ENCODE measurements around the gene PSMC4.
"Not testable (repeated sequence)": the region's sequence is repeated elsewhere in the genome, so short reads cannot be mapped to it uniquely, and the experiment has no call there.

PSMC4 gene

DNA sequence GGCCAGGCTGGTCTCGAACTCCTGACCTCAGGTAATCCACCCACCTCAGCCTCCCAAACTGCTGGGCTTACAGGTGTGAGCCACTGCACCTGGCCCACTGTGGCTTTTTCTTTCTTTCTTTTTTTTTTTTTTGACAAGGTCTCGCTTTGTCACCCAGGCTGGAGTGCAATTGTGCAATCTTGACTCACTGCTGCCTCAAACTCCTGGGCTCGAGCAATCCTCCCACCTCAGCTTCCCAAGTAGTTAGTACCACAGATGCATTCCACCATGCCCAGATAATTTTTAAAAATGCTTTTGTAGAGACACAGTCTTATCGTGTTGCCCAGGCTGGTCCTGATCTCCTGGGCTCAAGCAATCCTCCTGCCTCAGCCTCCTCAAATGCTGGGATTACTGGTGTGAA is 24.4 kb upstream of the PSMC4 start:
- DNase-seq (ENCODE audit: low read depth in 2 of 2), result no peak

DNA sequence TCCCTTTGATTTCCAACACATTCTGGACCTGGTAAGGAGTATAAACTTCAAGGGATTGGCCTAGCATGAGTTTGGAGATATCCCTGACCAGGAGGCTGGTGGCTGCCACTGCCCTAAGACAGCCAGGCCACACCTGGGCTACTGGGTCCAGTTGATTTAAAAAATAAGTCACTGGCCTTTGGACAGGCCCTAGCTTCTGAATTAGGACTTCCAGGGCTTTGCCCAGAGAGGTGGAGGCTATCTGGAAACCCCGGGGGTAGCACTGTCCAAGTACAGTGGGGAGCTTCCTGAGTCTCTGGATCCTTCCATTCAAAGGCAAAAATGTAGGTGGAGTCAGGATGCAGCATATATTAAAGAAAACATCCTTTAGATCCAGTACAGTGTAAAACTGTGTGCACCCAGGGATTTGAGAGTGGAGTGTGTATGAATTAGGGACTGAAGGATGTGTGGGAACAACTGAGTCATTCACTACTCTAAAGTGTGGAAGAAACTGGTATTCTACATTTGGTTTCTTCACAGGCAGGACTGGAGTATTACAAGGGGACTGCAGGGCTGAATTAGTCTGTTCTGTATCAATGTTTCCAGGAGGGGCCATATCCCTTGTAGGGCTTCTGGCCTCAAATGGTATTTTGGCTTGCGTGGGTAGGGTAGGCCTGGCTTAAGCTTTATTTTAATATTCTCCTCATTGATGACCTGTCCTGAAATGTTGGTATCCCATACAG is 21.8 kb upstream of the PSMC4 start:
- DNase-seq (ENCODE audit: low read depth in 2 of 2), result no peak

DNA sequence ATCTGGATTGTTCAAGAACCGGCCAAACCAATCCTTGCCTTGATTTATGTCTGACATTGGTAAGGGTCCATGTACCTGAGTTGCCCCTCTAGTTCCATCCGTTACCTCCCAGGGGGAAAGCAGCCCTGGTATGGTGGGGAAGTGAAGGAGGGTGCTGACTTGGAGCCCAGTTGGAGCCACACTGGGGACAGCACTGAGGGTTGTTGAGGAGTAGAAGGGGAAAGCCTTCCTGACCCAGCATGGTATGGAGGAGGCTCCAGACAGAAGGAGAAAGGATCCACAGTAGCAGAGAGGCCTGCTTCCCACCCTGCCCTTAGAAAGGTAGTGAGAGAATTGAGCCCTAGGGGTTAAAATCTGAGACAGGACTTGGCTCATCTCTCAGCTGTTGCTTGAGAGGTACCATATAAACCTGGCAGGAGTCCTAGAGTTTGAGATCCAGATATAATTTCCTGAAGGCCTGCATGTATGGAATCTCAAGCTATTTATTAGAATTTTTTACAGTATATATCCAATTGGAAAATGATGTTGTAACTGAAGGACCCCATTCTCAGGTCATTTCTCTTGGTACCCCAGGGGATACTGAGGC is 19.8 kb upstream of the PSMC4 start:
- no peak for DNase-seq (ENCODE audit: low read depth in 2 of 2)

DNA sequence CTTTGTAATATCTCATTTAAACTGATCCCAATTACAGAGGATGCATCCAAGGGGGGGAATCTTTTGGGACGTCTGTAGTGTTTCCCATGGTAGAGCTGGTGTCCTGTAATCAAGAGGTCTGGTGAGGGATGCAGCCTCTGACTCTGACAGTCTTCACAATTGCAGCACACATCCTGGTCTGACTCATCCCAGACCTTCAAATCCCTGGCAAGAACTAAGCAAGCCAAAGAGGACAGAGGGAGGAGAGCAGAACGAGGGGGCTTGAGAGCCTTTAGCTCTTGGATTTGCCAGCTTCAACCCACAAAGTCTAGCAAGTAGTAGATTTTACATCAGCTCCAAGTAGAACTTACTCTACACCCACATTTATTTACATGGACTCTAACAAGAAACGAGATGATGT is 19.3 kb upstream of the PSMC4 start:
- DNase-seq (ENCODE audit: low read depth in 2 of 2), result no peak

DNA sequence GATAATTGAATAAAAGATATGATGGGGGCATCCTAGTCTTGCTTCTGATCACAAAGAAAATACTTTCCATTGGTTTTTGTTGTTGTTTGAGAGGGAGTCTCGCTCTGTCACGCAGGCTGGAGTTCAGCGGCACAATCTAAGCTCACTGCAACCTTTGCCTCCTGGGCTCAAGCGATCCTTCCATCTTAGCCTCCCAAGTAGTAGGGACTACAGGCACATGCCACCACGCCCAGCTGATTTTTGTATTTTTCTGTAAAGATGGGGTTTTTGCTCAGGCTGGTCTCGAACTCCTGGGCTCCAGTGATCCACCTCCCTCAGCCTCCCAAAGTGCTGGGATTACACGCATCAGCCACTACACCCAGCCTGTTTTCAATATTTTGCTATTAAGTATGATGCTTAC is 17.1 kb upstream of the PSMC4 start:
- DNase-seq (ENCODE audit: low read depth in 2 of 2), result no peak

DNA sequence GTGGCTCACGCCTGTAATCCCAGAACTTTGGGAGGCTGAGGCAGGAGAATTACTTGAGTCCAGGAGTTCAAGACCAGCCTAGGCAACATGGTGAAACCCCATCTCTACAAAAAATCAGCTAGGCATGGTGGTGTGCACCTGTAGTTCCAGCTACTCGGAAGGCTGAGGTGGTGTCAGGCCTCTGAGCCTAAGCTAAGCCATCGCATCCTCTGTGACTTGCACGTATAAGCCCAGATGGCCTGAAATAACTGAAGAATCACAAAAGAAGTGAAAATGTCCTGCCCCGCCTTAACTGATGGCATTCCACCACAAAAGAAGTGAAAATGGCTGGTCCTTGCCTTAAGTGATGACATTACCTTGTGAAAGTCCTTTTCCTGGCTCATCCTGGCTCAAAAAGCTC is 13.1 kb upstream of the PSMC4 start:
- not testable (repeated sequence) for DNase-seq (ENCODE audit: low read depth in 2 of 2)

DNA sequence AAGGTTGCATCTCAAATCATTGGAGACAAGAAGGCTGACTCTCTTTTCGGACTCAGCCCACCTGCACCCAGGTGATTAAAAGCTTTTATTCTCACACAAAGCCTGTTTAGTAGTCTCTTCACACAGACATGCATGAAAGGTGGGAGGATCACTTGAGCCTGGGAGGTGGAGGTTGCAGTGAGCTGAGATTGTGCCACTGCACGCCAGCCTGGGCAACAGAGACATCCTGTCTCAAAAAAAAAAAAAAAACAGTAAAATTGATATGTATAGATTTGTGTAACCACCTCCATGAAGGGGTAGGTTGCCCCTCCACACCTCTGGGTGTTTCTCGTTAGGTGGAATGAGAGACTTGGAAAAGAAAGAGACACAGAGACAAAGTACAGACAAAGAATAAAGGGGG is 12.0 kb upstream of the PSMC4 start:
- not testable (repeated sequence) for DNase-seq (ENCODE audit: low read depth in 2 of 2)

DNA sequence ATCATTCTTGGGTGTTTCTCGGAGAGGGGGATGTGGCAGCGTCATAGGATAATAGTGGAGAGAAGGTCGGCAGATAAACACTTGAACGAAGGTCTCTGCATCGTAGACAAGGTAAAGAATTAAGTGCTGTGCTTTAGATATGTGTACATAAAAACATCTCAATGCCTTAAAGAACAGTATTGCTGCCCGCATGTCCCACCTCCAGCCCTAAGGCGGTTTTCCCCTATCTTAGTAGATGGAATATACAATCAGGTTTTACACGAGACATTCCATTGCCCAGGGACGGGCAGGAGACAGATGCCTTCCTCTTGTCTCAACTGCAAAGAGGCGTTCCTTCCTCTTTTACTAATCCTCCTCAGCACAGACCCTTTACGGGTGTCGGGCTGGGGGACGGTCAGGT is 11.6 kb upstream of the PSMC4 start:
- not testable (repeated sequence) for DNase-seq (ENCODE audit: low read depth in 2 of 2)

DNA sequence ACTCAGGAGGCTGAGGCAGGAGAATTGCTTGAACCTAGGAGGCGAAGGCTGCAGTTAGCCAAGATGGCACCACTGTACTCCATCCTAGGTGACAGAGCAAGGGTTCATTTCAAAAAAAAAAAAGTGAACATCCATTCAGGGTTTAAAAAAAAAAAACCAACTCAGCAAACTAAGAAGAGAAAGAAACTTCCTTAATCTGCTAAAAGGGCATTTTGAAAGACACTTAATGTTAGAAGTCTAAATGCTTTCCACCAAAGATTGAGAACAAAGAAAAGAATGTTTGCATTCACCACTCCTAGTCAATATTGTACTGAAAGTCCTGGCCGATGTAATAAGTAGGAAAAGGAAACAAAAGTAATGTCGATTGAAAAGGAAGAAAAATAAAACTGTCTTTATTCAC is 7.1 kb upstream of the PSMC4 start:
- DNase-seq (ENCODE audit: low read depth in 2 of 2), result no peak

DNA sequence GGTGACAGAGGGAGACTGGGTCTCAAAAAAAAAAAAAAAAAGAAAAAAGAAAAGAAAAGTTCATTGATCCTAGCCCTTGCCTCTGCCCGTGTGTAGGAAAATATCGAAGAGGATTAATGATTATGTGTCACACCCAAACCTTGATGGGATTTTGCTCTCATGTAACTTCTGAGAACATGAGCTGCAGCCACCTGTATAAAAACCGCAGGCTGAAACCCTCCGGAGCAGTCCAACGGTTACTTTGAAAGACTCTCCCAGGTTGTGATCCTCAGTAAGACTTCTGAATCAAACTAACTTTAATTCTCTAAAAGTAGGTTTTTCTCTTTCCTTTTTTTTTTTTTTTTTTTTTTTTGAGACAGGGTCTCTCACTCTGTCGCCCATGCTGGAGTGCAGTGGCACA is 4.3 kb upstream of the PSMC4 start:
- no peak for DNase-seq (ENCODE audit: low read depth in 2 of 2)

DNA sequence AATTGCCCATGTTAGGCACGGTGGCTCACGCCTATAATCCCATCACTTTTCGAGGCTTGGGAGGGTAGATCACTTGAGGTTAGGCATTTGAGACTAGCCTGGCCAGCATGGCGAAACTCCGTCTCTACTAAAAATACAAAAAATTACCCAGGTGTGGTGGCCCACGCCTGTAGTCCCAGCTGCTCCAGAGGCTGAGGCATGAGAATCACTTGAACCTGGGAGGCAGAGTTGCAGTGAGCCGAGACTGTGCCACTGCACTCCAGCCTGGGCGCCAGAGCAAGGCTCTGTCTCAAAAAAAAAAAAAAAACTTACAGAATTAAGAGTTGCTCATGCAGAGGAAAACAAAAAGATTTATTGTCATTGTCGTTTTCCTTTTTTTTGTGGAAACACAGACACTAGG is 3.4 kb upstream of the PSMC4 start:
- no peak for DNase-seq (ENCODE audit: low read depth in 2 of 2)

DNA sequence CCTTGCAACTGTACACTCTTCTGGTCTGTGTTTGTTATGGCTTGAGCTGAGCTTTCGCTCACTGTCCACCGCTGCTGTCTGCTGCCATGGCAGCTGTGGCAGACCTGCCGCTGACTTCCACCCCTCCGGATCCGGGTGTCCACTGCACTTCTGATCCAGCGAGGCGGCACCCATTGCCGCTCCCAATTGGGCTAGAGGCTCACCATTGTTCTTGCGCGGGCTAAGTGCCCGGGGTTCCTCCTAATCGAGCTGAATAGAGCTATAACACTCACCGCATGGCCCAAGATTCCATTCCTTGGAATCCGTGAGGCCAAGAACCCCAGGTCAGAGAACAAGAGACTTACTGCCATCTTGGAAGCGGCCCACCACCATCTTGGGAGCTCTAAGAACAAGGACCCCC is 2.2 kb upstream of the PSMC4 start:
- DNase-seq (ENCODE audit: low read depth in 2 of 2), result no peak

DNA sequence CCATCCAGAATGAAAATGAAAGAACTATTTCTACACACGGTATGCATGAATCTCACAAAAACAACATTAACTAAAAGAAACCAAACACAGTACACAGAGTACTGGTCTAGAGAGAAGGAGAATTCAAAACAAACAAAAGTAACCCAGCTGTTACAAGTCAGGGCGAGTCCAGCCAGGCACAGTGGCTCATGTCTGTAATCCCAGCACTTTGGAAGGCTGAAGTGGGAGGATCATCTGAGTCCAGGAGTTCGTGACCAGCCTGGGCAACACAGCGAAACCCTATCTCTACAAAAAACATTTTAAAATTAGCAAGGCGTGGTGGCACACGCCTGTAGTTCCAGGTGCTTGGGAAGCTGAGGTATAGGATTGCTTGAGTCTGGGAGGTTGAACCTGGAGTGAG is 1.7 kb upstream of the PSMC4 start:
- DNase-seq (ENCODE audit: low read depth in 2 of 2), result no peak

DNA sequence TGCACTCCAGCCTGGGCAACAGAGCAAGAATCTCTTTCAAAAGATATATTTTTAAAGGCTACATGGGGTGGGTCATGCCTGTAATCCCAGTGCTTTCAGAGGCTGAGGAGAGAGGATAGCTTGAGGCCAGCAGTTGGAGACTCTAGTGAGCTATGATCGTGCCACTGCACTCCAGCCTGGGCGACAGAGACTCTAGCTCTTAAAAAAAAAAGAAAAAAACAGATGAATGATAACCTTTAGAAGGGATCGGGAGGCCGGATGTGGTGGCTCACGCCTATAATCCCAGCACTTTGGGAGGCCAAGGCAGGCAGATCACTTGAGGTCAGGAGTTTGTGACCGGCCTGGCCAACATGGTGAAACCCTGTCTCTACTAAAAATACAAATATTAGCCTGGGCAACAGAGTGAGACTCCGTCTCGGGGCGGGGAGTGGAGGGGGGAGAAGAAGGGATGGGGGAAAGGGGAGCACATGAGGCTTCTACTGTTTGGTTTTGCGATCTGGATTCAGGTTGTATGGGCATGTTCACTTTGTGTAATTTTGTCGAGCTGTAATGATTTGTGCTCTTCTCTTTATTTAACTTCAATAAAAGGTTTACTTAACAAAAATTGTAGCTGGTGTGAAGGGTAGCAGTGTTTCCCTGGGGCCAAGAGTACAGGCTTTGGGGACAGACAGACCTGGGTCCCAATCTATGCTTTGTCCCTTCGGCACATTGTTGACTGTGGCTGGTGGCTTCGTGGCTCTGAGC is 1.1 kb upstream of the PSMC4 start:
- DNase-seq (ENCODE audit: low read depth in 2 of 2), result no peak

DNA sequence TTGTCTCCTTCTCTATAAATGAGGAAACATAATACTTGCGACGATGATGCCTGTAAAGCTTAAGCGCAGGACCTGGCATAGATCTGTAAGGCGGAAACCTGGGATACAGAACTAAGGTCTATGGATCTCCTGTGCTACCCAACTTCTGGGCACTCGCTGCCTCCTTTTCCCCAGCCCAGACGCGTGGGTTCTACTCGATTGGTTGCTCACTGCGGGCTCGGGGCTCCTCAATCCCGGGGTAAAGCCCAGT is 615 bp upstream of the PSMC4 start:
- no peak for DNase-seq (ENCODE audit: low read depth in 2 of 2)

DNA sequence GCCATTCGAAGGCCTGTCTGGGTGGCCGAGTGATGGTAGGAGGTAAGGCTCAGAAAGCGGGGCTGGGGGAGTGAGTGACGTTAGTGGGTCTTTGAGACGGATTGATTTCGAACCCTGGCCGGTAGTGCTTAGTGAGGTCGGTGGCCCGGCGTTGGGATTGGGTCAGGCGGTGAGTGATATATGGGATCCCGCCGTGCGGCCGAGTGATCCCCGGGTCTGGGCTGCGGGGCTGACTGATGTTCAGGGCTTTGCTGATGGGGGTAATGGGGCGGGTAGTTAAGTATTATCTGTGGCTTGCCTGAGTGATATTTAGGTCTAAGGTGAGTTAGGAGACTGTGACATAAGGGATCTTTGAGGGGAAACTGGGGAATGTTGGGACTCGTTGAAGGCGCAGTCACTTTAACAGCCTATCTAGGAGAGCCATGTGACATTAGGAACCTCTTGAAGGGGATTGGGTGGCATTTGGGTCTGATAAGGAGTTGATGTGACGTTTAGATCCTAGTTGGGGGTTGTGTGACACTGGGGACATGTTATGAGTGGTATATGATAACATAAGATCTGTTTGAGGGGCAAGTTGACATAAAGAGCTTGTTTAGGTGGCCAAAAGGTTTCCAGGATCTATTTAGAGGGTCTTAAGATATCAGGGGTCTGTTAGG is 543 bp downstream of the PSMC4 start:
- DNase-seq (ENCODE audit: low read depth in 2 of 2), result no peak

DNA sequence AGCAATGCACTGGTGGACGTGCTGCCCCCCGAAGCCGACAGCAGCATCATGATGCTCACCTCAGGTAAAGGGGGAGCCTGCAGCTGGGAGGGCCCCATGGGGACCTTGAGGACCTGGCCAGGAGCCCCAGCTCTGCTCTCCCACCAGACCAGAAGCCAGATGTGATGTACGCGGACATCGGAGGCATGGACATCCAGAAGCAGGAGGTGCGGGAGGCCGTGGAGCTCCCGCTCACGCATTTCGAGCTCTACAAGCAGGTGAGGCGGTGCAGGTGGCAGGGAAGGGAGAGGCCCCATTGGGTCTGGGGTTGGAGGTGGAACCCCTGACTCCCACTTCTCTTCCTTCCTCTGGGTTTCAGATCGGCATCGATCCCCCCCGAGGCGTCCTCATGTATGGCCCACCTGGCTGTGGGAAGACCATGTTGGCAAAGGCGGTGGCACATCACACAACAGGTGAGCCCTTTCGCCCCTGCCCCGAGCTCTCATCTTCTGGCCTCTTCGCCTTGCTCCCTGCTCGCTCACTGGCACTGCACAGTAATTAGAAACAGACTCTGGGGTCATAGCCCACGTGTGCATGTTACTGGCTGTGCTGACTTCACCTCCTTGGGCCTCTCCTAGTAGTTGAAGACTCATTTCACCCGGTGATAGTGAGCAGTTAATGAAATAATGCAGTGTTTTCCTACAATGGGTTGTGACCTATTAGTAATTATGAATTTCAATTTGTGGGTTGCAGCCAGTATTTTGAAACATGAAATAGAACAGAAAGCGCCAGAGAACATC is 3.6 kb downstream of the PSMC4 start:
- no peak for DNase-seq (ENCODE audit: low read depth in 2 of 2)

DNA sequence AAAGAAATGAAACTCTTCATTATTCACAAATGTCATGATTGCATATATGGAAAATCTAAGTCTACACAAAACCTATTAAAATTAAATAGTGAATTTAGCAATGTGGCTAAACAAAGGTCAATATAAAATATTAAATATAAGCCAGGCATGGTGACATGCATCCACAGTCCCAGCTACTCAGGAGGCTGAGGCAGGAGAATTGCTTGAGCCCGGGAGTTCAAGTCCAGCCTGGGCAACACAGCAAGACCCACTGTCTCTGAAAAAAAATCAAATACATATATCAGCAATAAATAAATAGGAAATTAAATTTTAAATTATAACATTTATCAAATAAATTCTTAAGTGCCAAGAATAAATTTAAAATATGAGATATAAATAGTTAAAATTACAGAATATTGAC is 11.9 kb downstream of the PSMC4 start:
- DNase-seq (ENCODE audit: low read depth in 2 of 2), result no peak

DNA sequence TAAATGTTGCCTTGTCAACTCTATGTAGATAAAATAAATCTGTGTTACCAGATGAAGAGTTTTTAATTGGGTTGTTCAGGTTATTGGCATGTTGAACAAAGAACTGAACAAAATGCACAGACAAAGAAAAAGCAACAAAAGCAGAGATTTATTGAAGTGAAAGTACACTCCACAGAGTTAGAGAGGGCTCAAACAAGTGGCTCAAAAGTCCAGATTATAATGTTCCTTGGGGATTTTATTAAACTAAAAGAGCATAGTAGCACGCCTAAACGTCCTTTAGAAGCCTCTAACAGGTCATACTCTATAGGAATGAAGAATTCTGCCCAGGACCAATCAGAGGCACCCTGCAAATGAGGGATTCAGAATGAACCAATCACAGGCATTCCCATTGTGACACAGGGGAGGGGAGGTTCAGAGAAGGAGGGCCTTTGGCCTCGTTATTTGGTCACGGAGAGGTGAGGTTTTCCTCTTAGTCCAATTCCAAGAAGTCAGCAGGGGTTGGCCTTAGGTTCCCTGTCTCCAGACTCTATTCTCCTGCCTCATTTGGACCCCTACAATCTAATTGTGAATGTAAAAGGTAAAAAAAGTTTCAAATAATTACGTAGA is 12.8 kb downstream of the PSMC4 start:
- no peak for DNase-seq (ENCODE audit: low read depth in 2 of 2)

DNA sequence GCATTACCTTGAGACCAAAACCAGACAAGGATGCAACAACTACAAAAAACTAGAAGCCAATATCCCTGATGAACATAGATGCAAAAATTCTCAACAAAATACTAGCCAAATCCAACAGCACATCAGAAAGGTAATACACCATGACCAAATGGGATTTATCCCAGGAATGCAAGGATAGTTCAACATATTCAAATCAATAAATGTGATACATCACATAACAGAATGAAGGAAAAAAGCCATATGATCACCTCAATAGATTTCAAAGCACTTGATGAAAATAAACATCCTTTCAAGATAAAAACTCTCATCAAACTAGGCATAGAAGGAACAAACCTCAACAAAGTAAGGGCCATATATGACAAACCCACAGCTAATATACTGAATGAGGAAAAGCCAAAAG is 15.7 kb downstream of the PSMC4 start:
- no peak for DNase-seq (ENCODE audit: low read depth in 2 of 2)

DNA sequence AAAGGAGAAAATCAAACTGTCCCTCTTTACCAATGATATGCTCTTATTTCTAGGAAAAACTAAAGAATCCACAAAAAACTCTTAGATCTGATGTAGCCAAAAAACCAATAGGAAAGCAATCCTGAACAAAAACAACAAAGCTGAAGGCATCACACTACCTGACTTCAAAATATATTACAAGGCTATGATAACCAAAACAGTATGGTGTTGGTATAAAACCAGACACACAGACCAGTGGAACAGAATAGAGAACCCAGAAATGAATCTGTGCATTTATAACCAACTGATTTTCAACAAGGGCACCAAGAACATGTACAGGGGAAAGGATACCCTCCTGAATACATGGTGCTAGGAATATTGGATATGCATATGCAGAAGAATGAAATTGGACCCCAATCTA is 16.2 kb downstream of the PSMC4 start:
- no peak for DNase-seq (ENCODE audit: low read depth in 2 of 2)

DNA sequence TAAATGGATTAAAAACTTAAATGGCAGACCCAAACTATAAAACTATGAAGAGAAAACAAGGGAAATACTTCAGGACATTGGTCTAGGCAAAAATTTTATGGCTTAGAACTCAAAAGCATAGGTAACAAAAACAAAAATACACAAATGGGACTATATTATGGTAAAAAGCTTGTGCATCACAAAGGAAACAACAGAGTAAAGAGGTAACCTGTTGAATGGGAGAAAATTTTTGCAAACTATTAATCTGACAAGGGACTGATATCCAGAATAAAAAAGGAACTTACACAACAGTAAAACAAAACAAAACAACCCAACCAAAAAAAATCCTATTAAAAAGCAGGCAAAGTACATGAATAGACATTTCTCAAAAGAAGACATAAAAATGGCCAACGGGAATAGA is 16.6 kb downstream of the PSMC4 start:
- no peak for DNase-seq (ENCODE audit: low read depth in 2 of 2)

Data from stimulated activated CD4-positive, alpha-beta T cell treated with anti-CD3 and anti-CD28 coated beads, Interleukin-15, amount 100 ng/mL, for 48 hours (primary cell).